HG02870 (cell line): ENCODE data around the gene WDR33.
"Not testable (repeated sequence)": the region's sequence is repeated elsewhere in the genome, so short reads cannot be mapped to it uniquely, and the experiment has no call there.

Source experiments
- ATAC-seq: cut with Tn5 transposase; IDR thresholded peaks from one replicate; pipeline ENCODE4 v1.9.1; 2021; ENCODE audit warnings: mild to moderate bottlenecking, moderate library complexity; ENCODE audit not compliant: unreplicated experiment

WDR33 gene

DNA sequence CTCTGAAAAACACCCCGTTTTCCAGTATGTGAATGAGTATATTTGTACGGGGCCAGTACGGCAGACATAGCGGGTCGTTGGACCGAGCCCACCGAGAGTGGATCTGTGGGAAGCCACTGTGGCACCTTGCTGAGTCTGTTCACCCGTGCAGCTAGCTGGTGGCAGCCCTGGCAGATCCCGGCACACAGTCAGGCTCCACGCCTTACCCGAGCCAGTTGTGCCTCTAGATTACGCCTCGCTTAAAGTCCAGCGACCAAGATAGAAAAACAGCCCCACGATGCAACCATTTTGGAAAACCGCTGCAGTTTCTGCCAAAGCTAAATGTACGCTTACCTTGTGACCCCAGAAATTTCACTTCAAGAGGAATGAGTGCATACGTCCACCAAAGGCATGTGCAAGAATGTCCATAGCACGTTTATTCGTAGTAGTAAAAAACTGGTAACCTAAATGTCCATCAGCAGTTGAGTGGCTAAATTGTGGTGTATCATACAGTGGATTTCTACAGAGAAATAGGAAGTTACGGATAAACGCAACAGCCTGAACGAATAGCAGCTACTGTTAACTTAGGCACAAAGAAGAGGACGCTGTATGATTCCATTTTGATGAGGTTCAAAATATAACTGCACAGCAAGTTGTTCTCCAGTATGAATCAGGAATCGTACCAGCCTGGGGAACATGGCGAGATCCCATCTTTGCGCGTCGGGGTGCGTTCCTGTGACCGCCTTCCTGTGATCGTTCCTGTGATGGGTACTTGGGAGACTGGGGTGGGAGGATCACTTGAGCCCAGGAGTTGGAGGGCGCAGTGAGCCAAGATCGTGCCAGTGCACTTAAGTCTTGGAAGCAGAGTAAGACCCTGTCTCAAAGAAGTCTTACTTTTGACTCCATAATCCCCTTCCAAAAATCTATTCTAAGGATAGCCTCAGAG lies 688 bp upstream of the WDR33 start:
- no peak for ATAC-seq

DNA sequence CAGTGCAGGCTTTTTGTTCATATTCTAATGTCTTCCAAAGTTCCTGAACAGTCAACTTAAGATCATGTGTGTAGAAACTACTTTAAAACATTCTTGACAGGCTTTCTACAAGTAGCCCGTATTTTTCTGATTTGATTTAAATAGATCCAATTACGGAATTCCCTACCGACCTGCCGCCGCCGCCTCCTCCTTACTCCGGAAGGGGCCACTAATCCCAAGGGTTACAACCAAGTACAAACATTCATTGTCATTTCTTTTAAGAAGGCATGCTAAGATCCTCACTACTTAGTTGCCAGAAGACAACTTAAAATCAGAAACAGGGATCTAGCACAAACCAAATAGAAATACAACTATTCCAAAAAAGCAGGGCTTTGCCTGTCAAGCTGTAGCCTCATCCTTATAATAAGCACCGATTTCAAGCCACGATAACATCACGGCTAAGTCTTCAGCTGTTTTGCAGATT lies 784 bp downstream of the WDR33 start:
- ATAC-seq = no peak

GRCh38 chr2:127807678-127808353 lies 3.2 kb downstream of the WDR33 start:
- ATAC-seq = no peak

GRCh38 chr2:127806860-127807259 lies 4.1 kb downstream of the WDR33 start:
- ATAC-seq = not testable (repeated sequence)

GRCh38 chr2:127805491-127805890 lies 5.5 kb downstream of the WDR33 start:
- ATAC-seq = no peak

DNA sequence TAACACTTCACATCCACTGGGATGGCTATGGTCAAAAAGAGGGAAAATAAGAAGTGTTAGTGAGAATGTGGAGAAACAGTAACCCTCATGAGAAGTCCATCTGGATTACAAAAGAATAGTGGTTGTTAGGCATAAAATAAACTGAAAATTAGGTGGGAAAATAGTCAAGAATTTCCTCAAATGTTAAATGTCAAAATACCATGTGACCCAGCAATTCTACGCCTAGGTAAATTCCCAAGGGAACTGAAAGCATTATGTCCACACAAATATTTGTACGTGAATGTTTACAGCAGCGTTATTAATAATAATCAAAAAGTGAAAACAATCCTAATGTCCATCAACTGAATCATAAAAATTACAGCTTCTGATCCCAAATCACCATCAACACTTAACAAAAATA lies 11.0 kb downstream of the WDR33 start:
- ATAC-seq = no peak

DNA sequence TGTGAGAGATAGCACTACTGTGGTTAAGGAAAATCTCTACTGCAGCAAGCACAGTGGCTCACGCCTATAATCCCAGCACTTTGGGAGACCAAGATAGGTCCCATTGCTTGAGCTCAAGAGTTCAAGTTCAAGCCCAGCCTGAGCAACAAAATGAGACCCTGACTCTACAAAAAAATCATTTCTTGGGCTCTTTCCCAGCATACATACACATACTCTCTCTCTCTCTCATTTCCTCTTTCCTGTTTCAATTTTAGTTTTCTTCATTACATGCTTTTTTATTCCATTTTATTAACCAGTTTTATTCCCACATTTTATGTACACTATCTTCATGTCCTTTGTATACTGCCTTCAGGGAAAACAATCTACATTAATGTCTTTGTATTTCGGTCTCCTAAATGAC lies 14.6 kb downstream of the WDR33 start:
- ATAC-seq = no peak

DNA sequence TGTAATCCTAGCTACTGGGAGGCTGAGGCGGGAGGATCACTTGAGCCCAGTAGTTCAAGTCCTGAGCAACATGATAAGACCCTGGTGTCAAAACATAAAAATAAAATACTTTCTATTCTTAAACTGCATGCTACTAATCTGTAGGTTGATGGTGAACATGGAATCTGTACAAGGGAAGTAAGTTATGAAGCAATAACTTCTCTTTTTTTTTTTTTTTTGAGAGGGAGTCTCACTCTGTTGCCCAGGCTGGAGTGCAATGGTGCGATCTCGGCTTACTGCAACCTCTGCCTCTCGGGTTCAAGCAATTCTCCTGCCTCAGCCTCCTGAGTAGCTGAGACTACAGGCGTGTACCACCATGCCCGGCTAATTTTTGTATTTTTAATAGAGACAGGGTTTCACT lies 16.1 kb downstream of the WDR33 start:
- ATAC-seq = not testable (repeated sequence)

DNA sequence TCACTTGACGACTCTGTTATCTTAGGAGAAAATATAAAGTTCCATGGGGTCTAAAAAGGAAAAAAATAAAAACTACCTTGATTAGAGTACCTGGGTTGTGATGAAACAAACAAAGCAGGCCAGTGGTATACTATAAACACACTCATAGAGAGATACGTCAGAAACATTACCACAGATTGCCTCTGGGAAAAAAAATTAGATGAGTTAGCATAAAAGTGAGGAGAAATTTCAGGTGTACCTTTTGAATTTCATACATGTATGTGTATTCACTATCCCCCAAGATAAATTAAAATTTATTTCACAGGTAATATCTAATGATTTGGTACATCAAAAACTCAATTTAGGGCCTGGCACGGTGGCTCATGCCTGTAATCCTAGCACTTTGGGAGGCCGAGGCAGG lies 18.2 kb downstream of the WDR33 start:
- ATAC-seq = no peak

DNA sequence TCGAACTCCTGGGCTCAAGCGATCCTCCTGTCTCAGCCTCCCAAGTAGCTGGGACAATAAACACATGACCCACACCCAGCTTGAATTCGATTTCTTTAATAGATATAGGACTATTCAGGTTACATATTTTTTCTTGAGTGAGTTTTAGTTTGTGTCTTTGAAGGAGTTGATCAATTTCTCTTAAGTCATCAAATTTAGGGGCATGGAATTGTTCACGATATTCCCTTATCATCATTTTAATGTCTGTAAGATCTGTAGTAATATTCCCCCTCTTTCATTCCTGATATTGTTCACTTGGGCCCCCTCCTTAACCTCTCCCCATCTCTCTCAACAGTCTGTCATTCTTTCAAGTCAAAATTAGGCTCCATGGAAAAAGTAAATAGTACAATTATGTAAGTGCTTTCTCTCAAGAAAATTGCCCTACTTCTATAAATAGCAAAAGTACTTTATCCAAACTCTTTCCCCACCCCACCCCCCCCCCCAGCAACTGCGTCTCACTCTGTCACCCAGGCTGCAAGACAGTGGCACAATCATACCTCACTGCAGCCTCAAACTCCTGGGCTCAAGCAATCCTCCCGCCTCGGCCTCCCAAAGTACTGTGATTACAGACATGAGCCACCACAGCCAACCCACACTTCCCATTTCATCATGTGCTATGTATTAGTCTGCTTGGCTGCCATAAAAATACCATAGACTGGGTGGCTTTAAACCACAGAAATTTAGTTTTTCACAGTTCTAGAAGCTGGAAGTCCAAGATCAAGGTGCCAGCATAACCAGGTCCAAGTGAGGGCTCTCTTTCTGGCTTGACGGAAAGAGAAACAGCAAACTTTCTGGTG lies 20.1 kb downstream of the WDR33 start:
- ATAC-seq = no peak

DNA sequence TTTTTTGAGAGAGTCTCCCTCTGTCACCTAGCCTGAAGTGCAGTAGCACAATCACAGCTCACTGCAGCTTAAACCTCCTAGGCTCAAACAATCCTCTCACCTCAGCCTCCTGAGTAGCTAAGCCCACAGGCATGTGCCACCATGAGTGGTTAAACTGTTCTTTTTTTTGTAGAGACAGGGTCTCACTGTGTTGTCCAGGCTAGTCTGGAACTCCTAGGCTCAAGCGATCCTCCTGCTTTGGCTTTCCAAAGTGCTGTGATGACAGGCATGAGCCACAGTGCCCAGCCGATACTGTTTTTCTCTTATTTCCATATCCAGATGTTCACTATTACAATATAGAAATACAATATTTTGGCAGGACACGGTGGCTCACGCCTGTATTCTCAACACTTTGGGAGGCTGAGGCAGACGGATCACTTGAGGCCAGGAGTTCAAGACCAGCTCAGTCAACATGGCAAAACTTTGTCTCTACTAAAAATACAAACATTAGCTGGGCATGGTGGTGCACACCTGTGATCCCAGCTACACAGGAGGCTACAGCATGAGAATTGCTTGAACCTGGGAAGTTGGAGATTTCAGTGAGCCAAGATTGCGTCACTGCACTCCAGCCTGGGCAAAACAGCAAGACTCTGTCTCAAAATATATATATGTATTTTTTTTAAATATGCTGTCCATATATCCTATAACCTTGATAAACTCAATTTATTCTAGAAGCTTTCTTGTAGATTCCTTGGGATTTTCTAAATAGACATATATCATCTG lies 24.7 kb downstream of the WDR33 start:
- no peak for ATAC-seq

DNA sequence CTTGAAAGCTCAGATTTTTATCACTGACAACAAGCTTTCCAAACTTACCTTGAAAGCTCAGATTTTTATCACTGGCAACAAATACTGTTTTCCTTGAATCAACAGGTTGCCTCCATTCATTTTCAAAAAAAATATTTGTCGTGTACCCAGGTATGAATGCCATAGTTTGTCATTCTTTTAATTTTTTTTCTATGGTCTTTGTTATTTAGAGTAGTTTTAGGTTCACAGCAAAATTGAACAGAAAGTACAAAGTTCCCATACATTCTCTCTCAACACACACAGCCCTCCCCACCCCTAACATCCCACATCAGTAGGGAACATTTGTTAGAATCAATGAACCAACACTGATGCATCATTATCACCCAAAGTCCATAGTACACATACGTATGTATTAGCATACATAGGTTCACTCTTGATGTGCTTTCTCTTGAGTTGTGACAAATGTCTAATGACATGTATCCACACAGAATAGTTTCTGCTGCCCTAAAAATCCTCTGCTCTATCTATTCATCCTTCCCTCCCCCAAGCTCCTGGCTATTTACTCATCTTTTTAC lies 25.9 kb downstream of the WDR33 start:
- no peak for ATAC-seq

GRCh38 chr2:127783101-127783500 lies 27.9 kb downstream of the WDR33 start:
- ATAC-seq = no peak

GRCh38 chr2:127778850-127779249 lies 32.1 kb downstream of the WDR33 start:
- ATAC-seq = no peak

DNA sequence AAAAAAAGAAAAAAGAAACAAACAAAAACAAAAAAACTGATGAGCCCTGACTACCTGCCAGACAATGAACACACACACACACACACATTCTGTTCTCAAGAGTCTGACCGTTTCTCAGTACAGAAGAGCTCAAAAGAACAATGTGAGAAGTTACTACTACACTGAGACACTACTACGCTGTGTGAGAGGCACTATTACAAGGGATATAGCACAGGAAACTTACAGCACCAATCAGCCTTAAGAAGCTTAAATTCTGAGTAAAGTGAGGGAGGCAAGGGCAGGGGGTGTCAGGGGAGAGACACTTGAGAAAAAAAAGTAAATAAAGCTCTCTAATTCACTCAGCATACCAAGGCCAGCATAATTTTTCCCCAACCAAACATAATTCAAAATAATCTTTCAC lies 32.5 kb downstream of the WDR33 start:
- ATAC-seq = no peak

GRCh38 chr2:127776122-127776780 lies 34.7 kb downstream of the WDR33 start:
- ATAC-seq = no peak

DNA sequence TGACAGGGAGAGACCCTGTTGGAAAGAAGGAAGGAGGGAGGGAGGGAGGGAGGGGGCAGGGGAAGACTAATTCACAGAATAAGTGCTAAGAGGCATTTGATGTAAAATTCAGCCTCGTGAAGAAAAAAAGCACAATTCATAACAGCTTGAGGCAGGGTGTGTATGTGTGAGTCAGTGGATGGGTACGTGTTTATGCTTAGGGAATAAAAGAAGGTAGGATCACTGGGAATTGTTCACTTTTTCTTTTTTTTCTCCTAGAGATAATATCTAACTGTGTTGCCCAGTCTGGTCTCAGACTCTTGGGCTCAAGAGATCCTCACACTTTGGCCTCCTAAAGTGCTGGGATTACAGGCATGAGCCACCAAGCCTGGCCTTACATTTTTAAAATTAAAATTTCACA lies 39.2 kb downstream of the WDR33 start:
- ATAC-seq = no peak

- no peak for ATAC-seq
These were observed 39.8 kb downstream of the WDR33 start for GRCh38 chr2:127770973-127771735.

- ATAC-seq = not testable (repeated sequence)
These were observed 40.4 kb downstream of the WDR33 start for GRCh38 chr2:127770534-127770933.
